ENCODE results near the gene EAF2. TPM values are rescaled to one million over a fixed set of nuclear protein-coding genes. Genes with fewer than 3 reads are reported as not detected.

Gene EAF2
- total and polyA plus RNA-seq, 7 donors: 1.5 to 5.3 (median 4.6) TPM

DNA sequence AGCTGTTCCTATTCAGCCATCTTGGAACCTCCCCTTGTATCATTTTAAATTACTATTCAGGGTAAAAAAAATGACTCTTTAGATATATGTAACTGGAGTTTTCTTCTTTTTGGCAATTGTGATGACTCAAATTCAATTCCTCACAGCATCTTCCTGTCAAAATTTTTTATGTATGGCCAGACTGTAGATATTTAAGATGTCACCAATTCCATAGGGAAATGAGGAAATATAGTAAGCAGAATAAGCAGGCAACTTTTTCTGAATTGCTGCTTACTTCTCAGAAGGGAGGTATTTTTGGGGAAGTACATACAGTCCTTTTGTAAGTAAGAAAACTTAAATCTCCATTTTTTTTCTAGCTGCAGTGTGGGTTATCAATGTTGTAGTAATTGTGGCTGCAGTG lies 28.8 kb downstream of the EAF2 start:
- DNase-seq: no peak
- Histone ChIP-seq H3K4me3 (no peak overlapping the region), H3K4me1 (no peaks in the 10 kb centered on the region), H3K36me3 (ENCODE audit: insufficient read depth in 1 of 2, low read depth in 1 of 2) (no peaks in the 10 kb centered on the region), H3K27ac (no peak overlapping the region), H3K27me3 (ENCODE audit: insufficient read depth in 3 of 3, low read length in 2 of 3) (no peaks in the 10 kb centered on the region), H3K9me3 (no peaks in the 10 kb centered on the region)
- intact Hi-C loops (cut with DNase I): no loop called here
- ATAC-seq: no peak
- TF ChIP-seq, protein P1, sequence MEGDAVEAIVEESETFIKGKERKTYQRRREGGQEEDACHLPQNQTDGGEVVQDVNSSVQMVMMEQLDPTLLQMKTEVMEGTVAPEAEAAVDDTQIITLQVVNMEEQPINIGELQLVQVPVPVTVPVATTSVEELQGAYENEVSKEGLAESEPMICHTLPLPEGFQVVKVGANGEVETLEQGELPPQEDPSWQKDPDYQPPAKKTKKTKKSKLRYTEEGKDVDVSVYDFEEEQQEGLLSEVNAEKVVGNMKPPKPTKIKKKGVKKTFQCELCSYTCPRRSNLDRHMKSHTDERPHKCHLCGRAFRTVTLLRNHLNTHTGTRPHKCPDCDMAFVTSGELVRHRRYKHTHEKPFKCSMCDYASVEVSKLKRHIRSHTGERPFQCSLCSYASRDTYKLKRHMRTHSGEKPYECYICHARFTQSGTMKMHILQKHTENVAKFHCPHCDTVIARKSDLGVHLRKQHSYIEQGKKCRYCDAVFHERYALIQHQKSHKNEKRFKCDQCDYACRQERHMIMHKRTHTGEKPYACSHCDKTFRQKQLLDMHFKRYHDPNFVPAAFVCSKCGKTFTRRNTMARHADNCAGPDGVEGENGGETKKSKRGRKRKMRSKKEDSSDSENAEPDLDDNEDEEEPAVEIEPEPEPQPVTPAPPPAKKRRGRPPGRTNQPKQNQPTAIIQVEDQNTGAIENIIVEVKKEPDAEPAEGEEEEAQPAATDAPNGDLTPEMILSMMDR (IDR thresholded peaks at IDR 0.05): no peak

DNA sequence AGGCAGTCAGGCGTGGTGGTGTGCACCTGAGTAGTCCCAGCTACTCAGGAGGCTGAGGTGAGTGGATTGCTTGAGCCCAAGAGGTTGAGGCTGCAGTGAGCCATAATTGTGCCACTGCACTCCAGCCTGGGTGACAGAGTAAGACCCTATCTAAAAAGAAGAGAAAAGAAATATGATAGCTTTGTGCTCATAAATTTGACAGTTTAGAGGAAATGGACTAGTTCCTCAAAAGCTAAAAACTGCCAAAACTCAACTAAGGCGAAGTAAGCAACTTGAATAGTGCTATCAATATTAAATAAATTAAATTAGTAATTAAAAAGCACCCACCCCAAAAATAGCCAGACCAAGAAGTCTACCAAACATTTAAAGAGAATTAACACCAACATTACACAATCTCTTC lies 34.7 kb downstream of the EAF2 start:
- Histone ChIP-seq H3K27me3 (ENCODE audit: insufficient read depth in 3 of 3, low read length in 2 of 3) (no peaks in the 10 kb centered on the region), H3K9me3 (no peaks in the 10 kb centered on the region), H3K36me3 (ENCODE audit: insufficient read depth in 1 of 2, low read depth in 1 of 2) (no peaks in the 10 kb centered on the region), H3K27ac (no peak overlapping the region), H3K4me3 (no peak overlapping the region), H3K4me1 (no peaks in the 10 kb centered on the region)
- intact Hi-C loops (cut with DNase I): no loop called here
- TF ChIP-seq, protein P1 (IDR thresholded peaks at IDR 0.05): no peak
- DNase-seq (no peak), ATAC-seq (no peak)
- WGBS, 3 donors: 95 to 96% (median 95%) methylated on average over 2 of the region's 2 CpGs

DNA sequence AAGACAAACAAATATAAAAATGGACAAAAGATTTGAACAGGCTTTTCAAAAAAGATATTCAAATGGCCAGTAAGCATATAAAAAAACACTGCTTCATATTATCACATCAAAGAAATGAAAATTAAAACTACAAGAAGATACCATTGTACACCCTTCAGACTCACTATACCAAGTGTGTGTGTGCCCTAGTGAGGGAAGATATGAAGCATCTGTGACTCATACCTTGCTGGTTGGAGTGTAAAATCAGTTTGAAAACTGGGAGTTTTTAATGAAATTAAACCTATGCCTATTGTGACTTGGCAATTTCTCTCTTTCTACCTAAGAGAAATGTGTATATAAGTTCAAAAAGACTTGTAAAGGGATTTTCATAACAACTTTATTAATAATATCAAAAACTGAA lies 35.7 kb downstream of the EAF2 start:
- H3K9me3 ChIP-seq: no peaks in the 10 kb centered on the region
- TF ChIP-seq, protein P1 (IDR thresholded peaks at IDR 0.05): no peak

DNA sequence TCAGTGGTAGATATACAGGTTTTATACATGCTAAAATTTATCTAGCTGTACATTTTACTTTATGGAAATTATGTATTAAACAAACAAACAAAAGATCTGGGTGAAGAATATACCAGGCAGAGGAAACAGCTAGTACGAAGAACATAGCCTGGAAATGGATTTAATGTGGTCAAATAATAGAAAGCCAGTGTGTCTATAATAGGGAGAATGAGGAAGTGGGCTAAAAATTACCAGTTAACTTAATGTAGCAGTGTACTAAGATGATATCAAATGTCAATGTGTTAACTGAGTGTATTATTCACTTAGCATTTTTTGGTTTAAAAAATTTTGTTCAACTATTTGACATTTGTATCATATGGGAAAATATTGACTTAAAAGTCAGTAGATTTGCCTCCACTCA lies 36.4 kb downstream of the EAF2 start:
- intact Hi-C loops (cut with DNase I): no loop called here
- Histone ChIP-seq H3K4me3 (no peak overlapping the region), H3K27ac (no peak overlapping the region), H3K27me3 (ENCODE audit: insufficient read depth in 3 of 3, low read length in 2 of 3) (no peaks in the 10 kb centered on the region), H3K4me1 (no peaks in the 10 kb centered on the region), H3K9me3 (no peaks in the 10 kb centered on the region), H3K36me3 (ENCODE audit: insufficient read depth in 1 of 2, low read depth in 1 of 2) (no peaks in the 10 kb centered on the region)
- 49 to 68% (median 67%) methylated on average over 1 of the region's 1 CpG for WGBS, 3 donors
- TF ChIP-seq, protein P1 (IDR thresholded peaks at IDR 0.05): no peak
- ATAC-seq (no peak), DNase-seq (no peak)

More for the DNA sequence above, 35.7 kb downstream of the EAF2 start:
- intact Hi-C loops (cut with DNase I): no loop called here
- no peak overlapping the region for H3K27ac ChIP-seq
- no peaks in the 10 kb centered on the region for H3K4me1 ChIP-seq
- no peak for DNase-seq
- H3K27me3 ChIP-seq (ENCODE audit: insufficient read depth in 3 of 3, low read length in 2 of 3): no peaks in the 10 kb centered on the region
- no peak overlapping the region for H3K4me3 ChIP-seq
- no peaks in the 10 kb centered on the region for H3K36me3 ChIP-seq (ENCODE audit: insufficient read depth in 1 of 2, low read depth in 1 of 2)
- ATAC-seq: no peak

DNA sequence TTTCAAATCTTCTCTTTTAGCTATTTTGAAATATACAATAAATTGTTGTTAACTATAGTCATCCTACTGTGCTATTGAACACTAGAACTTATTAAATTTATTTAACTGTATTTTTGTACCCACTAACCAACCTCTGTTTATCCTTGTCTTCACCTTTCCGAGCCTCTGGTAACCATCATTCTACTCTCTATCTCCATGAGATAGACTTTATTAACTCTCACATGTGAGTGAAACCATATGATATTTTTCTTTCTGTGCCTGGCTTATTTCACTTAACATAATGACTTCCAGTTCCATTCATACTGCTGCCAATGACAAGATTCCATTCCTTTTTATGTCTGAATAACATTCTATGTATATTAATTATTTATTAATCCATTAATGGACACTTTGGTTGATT lies 43.4 kb downstream of the EAF2 start:
- ATAC-seq: no peak
- H3K27ac ChIP-seq: no peak overlapping the region
- intact Hi-C loops (cut with DNase I): no loop called here
- TF ChIP-seq, protein P1 (IDR thresholded peaks at IDR 0.05): no peak
- no peak overlapping the region for H3K4me3 ChIP-seq
- H3K4me1 ChIP-seq: no peaks in the 10 kb centered on the region
- no peaks in the 10 kb centered on the region for H3K9me3 ChIP-seq
- 89 to 97% (median 93%) methylated on average over 1 of the region's 1 CpG for WGBS, 3 donors
- H3K27me3 ChIP-seq (ENCODE audit: insufficient read depth in 3 of 3, low read length in 2 of 3): no peaks in the 10 kb centered on the region
- DNase-seq: no peak
- no peaks in the 10 kb centered on the region for H3K36me3 ChIP-seq (ENCODE audit: insufficient read depth in 1 of 2, low read depth in 1 of 2)

All from psoas muscle (tissue), 8 donors.